B cell (primary cell): ENCODE results near the gene MAML3. TPM values are rescaled to one million over a fixed set of nuclear protein-coding genes. Genes with fewer than 3 reads are reported as not detected.

Experiments
- ATAC-seq: fragments of 200-7000 bp; cut with Tn5 transposase; one replicate; pipeline ENCODE4 v1.10.0; 2021; ENCODE audit warnings: low read depth, mild to moderate bottlenecking, moderate number of reproducible peaks, moderate library complexity
- CTCF ChIA-PET: fragments of 350-600 bp; sonication (Branson Sonifier 250); formaldehyde crosslinking; loops from one replicate; lab custom pipeline; 2021; ENCODE audit warnings: antibody characterized with exemption, inconsistent platforms; lab: Charles Lee
- POLR2A ChIA-PET: fragments of 350-600 bp; sonication (Branson Sonifier 250); formaldehyde crosslinking; loops from one replicate; lab custom pipeline; 2021; ENCODE audit warnings: antibody characterized with exemption; lab: Charles Lee
- DNase-seq: peaks from one replicate; pipeline ENCODE4 v3.0.0; 2013
- H2AFZ ChIP-seq: 2 replicates; pipeline ENCODE4 v1.6.1; 2012; ENCODE audit warnings: mild to moderate bottlenecking, low read depth, low read length; ENCODE audit not compliant: insufficient read depth, poor library complexity, severe bottlenecking
- H3K27ac ChIP-seq, 2 donors: 1 replicate in 1 of 2; 2 replicates in 1 of 2; pipeline ENCODE4 v1.5.1; 2012 to 2013; ENCODE audit warnings: low read length in 2 of 2, mild to moderate bottlenecking in 2 of 2, moderate library complexity in 1 of 2
- H3K27me3 ChIP-seq, 4 experiments: fragments of 200-600 bp in 1 of 4; sonication (generic) in 1 of 4; replicated peaks in 1 of 4; 1 replicate in 2 of 4; 2 replicates in 2 of 4; pipeline versions ENCODE4 v1.6.1 to v1.7.0; 2013 to 2016; ENCODE audit warnings: low read length in 3 of 4, mild to moderate bottlenecking in 2 of 4, mixed read lengths in 1 of 4, moderate library complexity in 1 of 4; ENCODE audit not compliant: insufficient read depth in 4 of 4, control insufficient read depth in 3 of 4; ENCODE audit errors: control extremely low read depth in 1 of 4
- H3K36me3 ChIP-seq, 2 experiments: replicated peaks in 1 of 2; 1 replicate in 1 of 2; 2 replicates in 1 of 2; pipeline versions ENCODE4 v1.6.1 to v1.7.1; 2013; ENCODE audit warnings: low read length in 1 of 2; ENCODE audit not compliant: insufficient read depth in 2 of 2, control insufficient read depth in 1 of 2; ENCODE audit errors: control extremely low read depth in 1 of 2, extremely low read depth in 1 of 2
- H3K4me1 ChIP-seq, 2 donors: fragments of 200-600 bp in 1 of 2; sonication (generic) in 1 of 2; 1 replicate in 1 of 2; 2 replicates in 1 of 2; pipeline versions ENCODE4 v1.5.1 to v1.6.1; 2013 to 2017; ENCODE audit warnings: low read length in 2 of 2; ENCODE audit not compliant: control insufficient read depth in 2 of 2, insufficient read depth in 2 of 2
- H3K4me2 ChIP-seq: replicated peaks from 2 replicates; pipeline ENCODE3; 2012; ENCODE audit warnings: mild to moderate bottlenecking, low read depth, low read length; ENCODE audit not compliant: poor library complexity, severe bottlenecking
- H3K4me3 ChIP-seq, 5 experiments: fragments of 200-600 bp in 1 of 5; sonication (generic) in 1 of 5; 1 replicate in 3 of 5; 2 replicates in 2 of 5; pipeline versions ENCODE4 v1.5.1 to v1.7.0; 2011 to 2016; ENCODE audit warnings: low read length in 4 of 5, mild to moderate bottlenecking in 4 of 5, low read depth in 2 of 5, control low read depth in 1 of 5, moderate library complexity in 1 of 5; ENCODE audit not compliant: insufficient read depth in 1 of 5; ENCODE audit errors: control extremely low read depth in 1 of 5, extremely low read depth in 1 of 5
- H3K79me2 ChIP-seq: fragments of 200-600 bp; sonication (generic); one replicate; pipeline ENCODE4 v1.6.0; 2016; ENCODE audit warnings: low read length; ENCODE audit not compliant: control insufficient read depth, insufficient read depth
- H3K9ac ChIP-seq: fragments of 200-600 bp; sonication (generic); 2 replicates; pipeline ENCODE4 v1.6.1; 2017; ENCODE audit warnings: mild to moderate bottlenecking, low read length, moderate library complexity
- H3K9me3 ChIP-seq, 3 donors: one replicate each; pipeline versions ENCODE4 v1.6.1 to v1.7.1; 2013; ENCODE audit warnings: low read length in 2 of 3; ENCODE audit not compliant: control insufficient read depth in 2 of 3, insufficient read depth in 1 of 3; ENCODE audit errors: control extremely low read depth in 1 of 3
- H4K20me1 ChIP-seq: 2 replicates; pipeline ENCODE4 v1.6.0; 2012; ENCODE audit warnings: mild to moderate bottlenecking, low read length; ENCODE audit not compliant: insufficient read depth, control insufficient read depth, poor library complexity, severe bottlenecking
- H3K27ac Mint-ChIP-seq: one replicate; pipeline ENCODE4 v1.8.0; 2021; ENCODE audit warnings: mixed read lengths
- H3K27me3 Mint-ChIP-seq: one replicate; pipeline ENCODE4 v1.8.0; 2021; ENCODE audit warnings: mixed read lengths
- H3K4me1 Mint-ChIP-seq: one replicate; pipeline ENCODE4 v1.8.0; 2021; ENCODE audit warnings: mixed read lengths
- H3K4me3 Mint-ChIP-seq: one replicate; pipeline ENCODE4 v1.8.0; 2021; ENCODE audit warnings: mixed read lengths
- H3K9me3 Mint-ChIP-seq: one replicate; pipeline ENCODE4 v1.8.0; 2022; ENCODE audit warnings: mixed read lengths; ENCODE audit not compliant: insufficient read depth
- EZH2 ChIP-seq: IDR thresholded peaks from 2 replicates; pipeline ENCODE4 v1.6.1; 2012; ENCODE audit warnings: borderline replicate concordance, low read depth, mild to moderate bottlenecking, moderate library complexity, low read length; ENCODE audit not compliant: insufficient read depth, poor library complexity, severe bottlenecking
- WGBS: methylation state at CpG from one replicate; pipeline ENCODE4 v1.1.5; 2013; ENCODE audit warnings: missing lambda C conversion rate; ENCODE audit not compliant: insufficient coverage; 5-methylcytosine and 5-hydroxymethylcytosine counted together
- intact Hi-C: fragments of 100-400 bp; cut with micrococcal nuclease; formaldehyde crosslinking; loops from one replicate; pipeline ENCODE4 v1.10.0; 2022
- polyA plus RNA-seq: library from polyadenylated mRNA; depleted of rRNA; stranded (reverse); fragments of >200 nt; gene quantifications from 2 replicates; pipeline ENCODE4 v1.2.3, GENCODE V29; 2012
- total RNA-seq, 2 donors: library from RNA; stranded (reverse); fragments of 120-200 nt in 1 of 2; gene quantifications; 1 replicate in 1 of 2; 2 replicates in 1 of 2; pipeline versions ENCODE4 v1.2.3 to v1.2.4, GENCODE V29; 2013 to 2022
- TF ChIP-seq, protein P1 (sequence below): fragments of 200-600 bp; IDR thresholded peaks from one replicate; pipeline ENCODE4 v1.8.0; 2022; ENCODE audit warnings: antibody characterized with exemption, mild to moderate bottlenecking

MAML3 gene
- total and polyA plus RNA-seq, 2 donors (not counting 1 experiment from before 2014, with no cell fraction given): 0.94 to 5.3 TPM

DNA sequence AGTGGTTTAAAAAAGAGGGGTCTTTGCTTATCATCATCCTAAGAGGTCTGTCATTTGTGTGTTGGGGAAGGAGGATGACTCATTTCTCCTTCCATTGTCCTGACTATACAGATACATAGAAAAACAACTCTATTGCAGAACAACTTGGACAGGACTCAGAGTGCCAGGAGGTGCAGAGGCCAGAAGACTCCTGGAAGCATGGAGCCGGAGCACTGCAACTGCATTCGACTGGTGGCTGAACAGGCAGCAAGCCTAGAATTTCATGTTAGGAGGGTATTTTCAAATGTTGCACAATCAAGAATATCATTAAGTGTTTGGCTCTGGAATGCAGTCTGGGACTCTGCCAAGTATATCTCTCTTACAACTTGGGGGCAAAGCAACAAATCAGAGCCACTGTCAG lies 35.0 kb upstream of the MAML3 start:
- ATAC-seq: no peak
- TF ChIP-seq, protein P1, sequence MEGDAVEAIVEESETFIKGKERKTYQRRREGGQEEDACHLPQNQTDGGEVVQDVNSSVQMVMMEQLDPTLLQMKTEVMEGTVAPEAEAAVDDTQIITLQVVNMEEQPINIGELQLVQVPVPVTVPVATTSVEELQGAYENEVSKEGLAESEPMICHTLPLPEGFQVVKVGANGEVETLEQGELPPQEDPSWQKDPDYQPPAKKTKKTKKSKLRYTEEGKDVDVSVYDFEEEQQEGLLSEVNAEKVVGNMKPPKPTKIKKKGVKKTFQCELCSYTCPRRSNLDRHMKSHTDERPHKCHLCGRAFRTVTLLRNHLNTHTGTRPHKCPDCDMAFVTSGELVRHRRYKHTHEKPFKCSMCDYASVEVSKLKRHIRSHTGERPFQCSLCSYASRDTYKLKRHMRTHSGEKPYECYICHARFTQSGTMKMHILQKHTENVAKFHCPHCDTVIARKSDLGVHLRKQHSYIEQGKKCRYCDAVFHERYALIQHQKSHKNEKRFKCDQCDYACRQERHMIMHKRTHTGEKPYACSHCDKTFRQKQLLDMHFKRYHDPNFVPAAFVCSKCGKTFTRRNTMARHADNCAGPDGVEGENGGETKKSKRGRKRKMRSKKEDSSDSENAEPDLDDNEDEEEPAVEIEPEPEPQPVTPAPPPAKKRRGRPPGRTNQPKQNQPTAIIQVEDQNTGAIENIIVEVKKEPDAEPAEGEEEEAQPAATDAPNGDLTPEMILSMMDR: no peak
- TF ChIP-seq EZH2: no peak
- CTCF ChIA-PET: interaction anchor here (0.7 kb wide), 1 partner anchor 153 kb away, joined by 4 read pairs; no protein-coding TSS in a partner anchor
- 100% methylated on average over 2 of the region's 2 CpGs for WGBS
- Mint-ChIP-seq H3K4me1 (no peaks in the 10 kb centered on the region), H3K27me3 (peaks cover 18% of the 10 kb centered on the region), H3K27ac (no peak overlapping the region), H3K4me3 (no peak overlapping the region), H3K9me3 (no peaks in the 10 kb centered on the region)
- Histone ChIP-seq H3K9ac (no peak overlapping the region), H3K9me3 (no peaks in the 10 kb centered on the region), H2AFZ (no peak overlapping the region), H3K4me2 (no peak overlapping the region), H3K4me3 (no peak overlapping the region), H3K79me2 (no peaks in the 10 kb centered on the region), H3K27me3 (no peaks in the 10 kb centered on the region), H3K4me1 (no peaks in the 10 kb centered on the region), H3K27ac (no peak overlapping the region), H3K36me3 (no peaks in the 10 kb centered on the region), H4K20me1 (no peaks in the 10 kb centered on the region)
- POLR2A ChIA-PET: no interaction called here
- intact Hi-C loops: no loop called here
- DNase-seq: no peak

DNA sequence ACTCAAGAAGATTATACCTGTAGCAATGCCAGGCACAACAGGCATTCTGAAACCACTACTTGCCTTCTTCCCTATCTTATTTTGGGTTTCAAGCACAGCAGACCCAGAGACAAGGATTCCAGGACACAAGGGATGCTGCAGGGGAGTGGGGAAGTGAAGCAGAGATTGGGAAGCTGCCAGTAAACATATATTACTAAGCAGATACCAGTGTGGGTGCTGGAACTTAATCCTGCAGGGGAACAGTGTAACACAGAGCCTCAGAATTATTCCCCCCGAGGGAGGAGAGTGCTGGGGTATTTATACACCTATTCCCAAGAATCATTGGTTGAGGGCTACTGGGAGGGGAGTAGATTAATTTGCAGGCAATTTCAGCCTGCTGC lies 33.3 kb upstream of the MAML3 start:
- intact Hi-C loops: no loop called here
- ATAC-seq: no peak
- Mint-ChIP-seq H3K27me3 (peaks cover 23% of the 10 kb centered on the region), H3K9me3 (no peaks in the 10 kb centered on the region), H3K4me1 (no peaks in the 10 kb centered on the region), H3K4me3 (no peak overlapping the region), H3K27ac (no peak overlapping the region)
- no peaks in the 10 kb centered on the region for H3K9me3 ChIP-seq
- TF ChIP-seq, protein P1: no peak
- TF ChIP-seq EZH2: no peak
- POLR2A ChIA-PET: no interaction called here
- H3K27me3 ChIP-seq: no peaks in the 10 kb centered on the region
- H2AFZ ChIP-seq: no peak overlapping the region
- no peak for DNase-seq
- CTCF ChIA-PET: no interaction called here
- no CpG with 5 or more reads among the region's 1 CpG for WGBS
- no peak overlapping the region for H3K4me3 ChIP-seq
- H3K4me2 ChIP-seq: no peak overlapping the region
- H3K4me1 ChIP-seq: no peaks in the 10 kb centered on the region
- no peaks in the 10 kb centered on the region for H4K20me1 ChIP-seq
- no peaks in the 10 kb centered on the region for H3K36me3 ChIP-seq
- no peak overlapping the region for H3K27ac ChIP-seq
- no peaks in the 10 kb centered on the region for H3K79me2 ChIP-seq
- no peak overlapping the region for H3K9ac ChIP-seq
